Tibial nerve (tissue), 4 donors: ENCODE results near the gene DPEP2. TPM values are rescaled to one million over a fixed set of nuclear protein-coding genes. Genes with fewer than 3 reads are reported as not detected.
"Not testable (repeated sequence)": the region's sequence is repeated elsewhere in the genome, so short reads cannot be mapped to it uniquely, and the experiment has no call there.

ENCODE experiments used
- DNase-seq, 2 donors: peaks; one replicate each; pipeline ENCODE4 v3.0.0-alpha.2; 2019; ENCODE audit warnings: low spot score in 2 of 2
- H3K27ac ChIP-seq, 4 donors: fragments of 200-600 bp; sonication (generic) in 3 of 4; one replicate each; pipeline ENCODE4 v1.5.1; 2017 to 2019; ENCODE audit warnings: mild to moderate bottlenecking in 1 of 4
- H3K27me3 ChIP-seq, 2 donors: fragments of 200-600 bp; sonication (generic) in 1 of 2; one replicate each; pipeline versions ENCODE4 v1.5.1 to v1.6.0; 2017 to 2019
- H3K36me3 ChIP-seq, 3 donors: fragments of 200-600 bp; sonication (generic); one replicate each; pipeline ENCODE4 v1.5.1; 2018 to 2019
- H3K4me1 ChIP-seq, 4 donors: fragments of 200-600 bp; sonication (generic) in 3 of 4; one replicate each; pipeline ENCODE4 v1.5.1; 2017 to 2019
- H3K4me3 ChIP-seq, 4 donors: fragments of 200-600 bp; sonication (generic) in 3 of 4; one replicate each; pipeline ENCODE4 v1.5.1; 2017 to 2019; ENCODE audit warnings: mild to moderate bottlenecking in 1 of 4, moderate library complexity in 1 of 4
- H3K9me3 ChIP-seq, 4 donors: fragments of 200-600 bp; sonication (generic) in 3 of 4; one replicate each; pipeline ENCODE4 v1.5.1; 2017 to 2019
- EP300 ChIP-seq, 2 donors: sonication (generic); formaldehyde crosslinking; IDR thresholded peaks; one replicate each; pipeline ENCODE4 v1.6.1; 2017; ENCODE audit warnings: antibody characterized with exemption in 2 of 2, mild to moderate bottlenecking in 1 of 2
- POLR2A ChIP-seq, 2 donors: fragments of 450-650 bp; IDR thresholded peaks; one replicate each; pipeline ENCODE4 v1.6.1; 2017; ENCODE audit warnings: antibody characterized with exemption in 2 of 2, mild to moderate bottlenecking in 2 of 2, moderate library complexity in 2 of 2
- WGBS, 2 donors: methylation state at CpG; one replicate each; pipeline ENCODE4 v1.1.5; 2018; 5-methylcytosine and 5-hydroxymethylcytosine counted together
- total RNA-seq, 4 donors: library from RNA; depleted of rRNA; stranded (reverse); fragments of >200 nt; gene quantifications; one replicate each; pipeline ENCODE4 v1.1.0, GENCODE V29; 2016
- TF ChIP-seq, protein P1 (sequence below), 5 experiments: fragments of 200-600 bp in 3 of 5; fragments of 450-650 bp in 2 of 5; sonication (generic) in 3 of 5; IDR thresholded peaks; one replicate each; pipeline ENCODE4 v1.5.1; 2016 to 2019; ENCODE audit warnings: antibody characterized with exemption in 5 of 5, mild to moderate bottlenecking in 3 of 5, moderate library complexity in 2 of 5

DPEP2 gene
- total RNA-seq, 4 donors from 2014 or later, result 1.0 to 12.6 (median 3.8) TPM

DNA sequence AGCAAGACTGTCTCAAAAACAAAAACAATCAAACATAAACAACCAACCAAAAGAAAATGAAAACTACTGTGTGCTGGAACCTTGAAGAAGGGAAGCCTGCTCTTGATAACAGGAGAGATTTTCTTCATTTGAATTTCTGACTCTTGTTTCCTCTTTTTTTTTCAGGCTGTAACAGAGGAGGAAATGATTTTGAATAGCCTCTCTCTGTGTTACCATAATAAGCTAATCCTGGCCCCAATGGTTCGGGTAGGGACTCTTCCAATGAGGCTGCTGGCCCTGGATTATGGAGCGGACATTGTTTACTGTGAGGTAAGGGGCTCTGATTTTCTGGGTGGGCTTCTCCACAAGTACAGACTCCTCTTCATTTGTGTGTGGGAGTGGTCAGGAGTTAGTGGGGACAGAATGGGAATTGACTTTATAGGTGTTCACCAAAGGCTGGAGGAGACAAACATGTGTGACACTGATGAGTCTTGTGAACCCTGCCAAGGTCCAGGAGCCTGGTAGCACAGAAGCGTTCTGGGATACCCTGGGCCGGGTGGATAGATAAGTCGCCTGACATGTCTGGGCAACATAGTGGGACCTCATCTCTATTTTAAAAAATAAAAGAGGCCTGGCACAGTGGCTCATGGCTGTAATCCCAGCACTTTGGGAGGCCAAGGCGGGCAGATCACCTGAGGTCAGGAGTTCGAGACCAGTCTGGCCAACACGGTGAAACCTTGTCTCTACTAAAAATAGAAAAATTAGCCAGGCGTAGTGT lies 38.7 kb upstream of the DPEP2 start:
- TF ChIP-seq EP300 (IDR thresholded peaks at IDR 0.05) (no peak), POLR2A (IDR thresholded peaks at IDR 0.05) (no peak)
- TF ChIP-seq, protein P1, sequence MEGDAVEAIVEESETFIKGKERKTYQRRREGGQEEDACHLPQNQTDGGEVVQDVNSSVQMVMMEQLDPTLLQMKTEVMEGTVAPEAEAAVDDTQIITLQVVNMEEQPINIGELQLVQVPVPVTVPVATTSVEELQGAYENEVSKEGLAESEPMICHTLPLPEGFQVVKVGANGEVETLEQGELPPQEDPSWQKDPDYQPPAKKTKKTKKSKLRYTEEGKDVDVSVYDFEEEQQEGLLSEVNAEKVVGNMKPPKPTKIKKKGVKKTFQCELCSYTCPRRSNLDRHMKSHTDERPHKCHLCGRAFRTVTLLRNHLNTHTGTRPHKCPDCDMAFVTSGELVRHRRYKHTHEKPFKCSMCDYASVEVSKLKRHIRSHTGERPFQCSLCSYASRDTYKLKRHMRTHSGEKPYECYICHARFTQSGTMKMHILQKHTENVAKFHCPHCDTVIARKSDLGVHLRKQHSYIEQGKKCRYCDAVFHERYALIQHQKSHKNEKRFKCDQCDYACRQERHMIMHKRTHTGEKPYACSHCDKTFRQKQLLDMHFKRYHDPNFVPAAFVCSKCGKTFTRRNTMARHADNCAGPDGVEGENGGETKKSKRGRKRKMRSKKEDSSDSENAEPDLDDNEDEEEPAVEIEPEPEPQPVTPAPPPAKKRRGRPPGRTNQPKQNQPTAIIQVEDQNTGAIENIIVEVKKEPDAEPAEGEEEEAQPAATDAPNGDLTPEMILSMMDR (IDR thresholded peaks at IDR 0.05), result no peak
- no peak for DNase-seq
- Histone ChIP-seq H3K36me3 (peaks cover 0 to 23% (median 0%) of the 10 kb centered on the region in 3 donors), H3K27me3 (no peaks in the 10 kb centered on the region), H3K4me1 (peaks cover 0 to 6% (median 0%) of the 10 kb centered on the region in 4 donors), H3K27ac (peak overlapping the region in 2 of 4 donors; percentile 20 to 33), H3K9me3 (no peaks in the 10 kb centered on the region), H3K4me3 (peak overlapping the region in 1 of 4 donors; percentile 13)
- 88 to 89% methylated on average over 9 of the region's 9 CpGs for WGBS, 2 donors

DNA sequence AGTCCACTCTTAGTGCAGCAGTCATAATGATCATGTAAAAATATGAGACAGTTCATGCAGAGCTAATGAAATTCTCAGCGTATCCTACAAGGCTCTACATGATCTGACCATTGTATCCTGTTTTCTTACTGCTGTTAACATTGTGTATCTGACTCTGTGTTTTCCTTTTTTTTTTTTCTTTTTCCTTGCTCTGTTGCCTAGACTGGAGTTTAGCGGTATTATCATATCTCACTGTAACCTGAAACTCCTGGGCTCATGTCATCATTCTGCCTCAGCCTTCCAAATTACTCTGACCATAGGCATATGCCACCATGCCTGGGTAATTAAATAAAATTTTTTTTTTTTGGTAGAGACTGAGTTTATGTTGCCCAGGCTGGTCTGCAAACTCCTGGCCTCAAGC lies 35.9 kb upstream of the DPEP2 start:
- H3K4me1 ChIP-seq, result no peaks in the 10 kb centered on the region
- H3K4me3 ChIP-seq, result no peak overlapping the region
- TF ChIP-seq EP300 (IDR thresholded peaks at IDR 0.05) (no peak), POLR2A (IDR thresholded peaks at IDR 0.05) (no peak)
- TF ChIP-seq, protein P1 (IDR thresholded peaks at IDR 0.05), result no peak
- H3K27ac ChIP-seq, result no peak overlapping the region
- H3K36me3 ChIP-seq, result peaks cover 0 to 38% (median 0%) of the 10 kb centered on the region in 3 donors
- no peaks in the 10 kb centered on the region for H3K9me3 ChIP-seq
- DNase-seq, result no peak
- no peaks in the 10 kb centered on the region for H3K27me3 ChIP-seq
- WGBS, 2 donors, result 89 to 95% methylated on average over 2 of the region's 2 CpGs

DNA sequence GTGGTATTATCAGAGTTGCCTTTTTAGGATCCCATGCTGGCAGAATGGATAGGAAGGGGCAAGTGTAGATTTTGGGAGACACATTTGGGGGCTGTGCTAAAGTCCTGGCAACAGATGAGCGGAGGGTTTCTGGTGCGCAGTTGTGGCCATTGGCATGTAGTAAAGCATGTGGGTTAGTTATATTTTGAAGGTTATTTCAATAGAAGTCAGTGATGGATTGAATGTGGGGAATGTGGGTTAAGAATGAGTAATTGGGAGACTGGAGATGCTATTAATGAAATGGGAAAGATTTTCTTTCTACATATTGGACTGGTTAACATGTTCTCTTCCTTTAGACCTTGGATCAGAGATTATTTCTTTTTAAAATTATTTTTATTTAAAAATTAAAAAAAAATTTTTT lies 33.8 kb upstream of the DPEP2 start:
- 89 to 95% methylated on average over 2 of the region's 2 CpGs for WGBS, 2 donors
- TF ChIP-seq, protein P1 (IDR thresholded peaks at IDR 0.05), result no peak
- no peak for TF ChIP-seq EP300 (IDR thresholded peaks at IDR 0.05)
- TF ChIP-seq POLR2A (IDR thresholded peaks at IDR 0.05), result no peak
- Histone ChIP-seq H3K36me3 (peaks cover 0 to 46% (median 0%) of the 10 kb centered on the region in 3 donors), H3K27ac (no peak overlapping the region), H3K4me1 (no peaks in the 10 kb centered on the region), H3K27me3 (no peaks in the 10 kb centered on the region), H3K9me3 (no peaks in the 10 kb centered on the region), H3K4me3 (no peak overlapping the region)
- DNase-seq, result no peak

DNA sequence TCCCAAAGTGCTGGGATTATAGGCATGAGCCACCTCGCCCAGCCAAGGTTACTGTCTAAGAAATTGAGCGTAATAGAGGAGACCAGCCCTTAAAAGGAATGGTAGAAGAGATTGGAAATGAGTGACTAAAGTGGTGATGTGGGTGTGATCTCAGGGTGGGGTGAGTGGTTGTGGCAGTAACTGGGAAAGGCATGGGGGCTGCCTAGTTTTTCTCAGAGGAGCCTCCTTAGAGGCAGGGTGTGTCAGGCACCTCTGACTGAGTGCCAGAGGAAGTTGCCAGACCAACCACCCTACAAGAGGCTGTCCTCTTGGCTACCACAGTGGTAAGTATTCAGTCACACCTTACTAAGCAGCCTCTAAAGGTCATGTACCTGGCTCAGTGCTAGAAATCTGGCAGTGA lies 32.7 kb upstream of the DPEP2 start:
- no peaks in the 10 kb centered on the region for H3K9me3 ChIP-seq
- H3K4me1 ChIP-seq, result no peaks in the 10 kb centered on the region
- DNase-seq, result no peak
- H3K36me3 ChIP-seq, result peaks cover 0 to 53% (median 0%) of the 10 kb centered on the region in 3 donors
- H3K4me3 ChIP-seq, result no peak overlapping the region
- H3K27me3 ChIP-seq, result no peaks in the 10 kb centered on the region
- TF ChIP-seq EP300 (IDR thresholded peaks at IDR 0.05), result no peak
- TF ChIP-seq, protein P1 (IDR thresholded peaks at IDR 0.05), result no peak
- no peak for TF ChIP-seq POLR2A (IDR thresholded peaks at IDR 0.05)
- WGBS, 2 donors, result 89 to 94% methylated on average over 2 of the region's 2 CpGs
- no peak overlapping the region for H3K27ac ChIP-seq

DNA sequence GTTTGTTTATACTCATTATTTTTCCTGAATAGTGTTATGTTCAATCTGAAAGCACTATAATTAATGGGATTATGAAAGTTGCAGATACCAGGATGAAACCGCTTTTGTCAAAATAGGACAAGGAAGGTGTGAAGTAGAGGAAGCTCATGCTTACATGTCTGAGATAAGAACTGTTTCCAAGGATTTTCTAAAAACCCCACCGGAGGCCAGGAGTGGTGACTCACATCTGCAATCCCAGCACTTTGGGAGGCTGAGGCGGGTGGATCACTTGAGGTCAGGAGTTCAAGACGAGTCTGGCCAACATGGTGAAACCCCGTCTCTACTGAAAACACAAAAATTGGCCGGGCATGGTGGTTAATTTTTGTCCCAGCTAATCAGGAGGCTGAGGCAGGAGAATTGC lies 30.8 kb upstream of the DPEP2 start:
- DNase-seq, H3K4me1 ChIP-seq, H3K4me3 ChIP-seq, H3K27ac ChIP-seq, H3K9me3 ChIP-seq, H3K27me3 ChIP-seq: not testable (repeated sequence)
- H3K36me3 ChIP-seq, result peaks cover 0 to 60% (median 0%) of the 10 kb centered on the region in 3 donors
- 68% methylated on average over 6 of the region's 6 CpGs for WGBS, 2 donors
